Endodermal cell (in vitro differentiated cells): ENCODE measurements around the gene CITED2. TPM values are rescaled to one million over a fixed set of nuclear protein-coding genes. Genes with fewer than 3 reads are reported as not detected.

ENCODE experiments used
- DNase-seq: peaks from one replicate; pipeline ENCODE4 v3.0.0-alpha.2; 2017
- H3K27ac ChIP-seq: 2 replicates; pipeline ENCODE4 v1.5.1; 2013; ENCODE audit warnings: mild to moderate bottlenecking, low read depth, low read length, moderate library complexity
- H3K27me3 ChIP-seq: 2 replicates; pipeline ENCODE4 v1.6.1; 2013; ENCODE audit warnings: mild to moderate bottlenecking, low read length, moderate library complexity; ENCODE audit not compliant: insufficient read depth, control insufficient read depth, poor library complexity, severe bottlenecking
- H3K36me3 ChIP-seq: 2 replicates; pipeline ENCODE4 v1.7.0; 2013; ENCODE audit warnings: mild to moderate bottlenecking, low read length, moderate library complexity; ENCODE audit not compliant: control insufficient read depth, insufficient read depth
- H3K4me1 ChIP-seq: one replicate; pipeline ENCODE4 v1.7.0; 2013; ENCODE audit warnings: low read length; ENCODE audit not compliant: control insufficient read depth, insufficient read depth
- H3K4me3 ChIP-seq: 2 replicates; pipeline ENCODE4 v1.5.1; 2013; ENCODE audit warnings: mild to moderate bottlenecking, low read length, moderate library complexity
- H3K9ac ChIP-seq: 2 replicates; pipeline ENCODE4 v1.6.1; 2013; ENCODE audit warnings: mild to moderate bottlenecking, low read length, moderate library complexity; ENCODE audit not compliant: poor library complexity, severe bottlenecking; ENCODE audit errors: extremely low read depth
- H3K9me3 ChIP-seq: 2 replicates; pipeline ENCODE4 v1.6.1; 2013; ENCODE audit warnings: mild to moderate bottlenecking, low read length, moderate library complexity; ENCODE audit not compliant: control insufficient read depth
- H3K27ac Mint-ChIP-seq: 2 replicates; pipeline ENCODE4 v1.8.0; 2020; ENCODE audit warnings: mixed read lengths
- H3K27me3 Mint-ChIP-seq: 2 replicates; pipeline ENCODE4 v1.8.0; 2021; ENCODE audit warnings: mild to moderate bottlenecking, mixed read lengths; ENCODE audit not compliant: insufficient read depth
- H3K36me3 Mint-ChIP-seq: 2 replicates; pipeline ENCODE4 v1.8.0; 2020; ENCODE audit warnings: low read depth, mixed read lengths
- H3K4me1 Mint-ChIP-seq: 2 replicates; pipeline ENCODE4 v1.8.0; 2020; ENCODE audit warnings: mixed read lengths
- H3K4me3 Mint-ChIP-seq: 2 replicates; pipeline ENCODE4 v1.8.0; 2020; ENCODE audit warnings: mild to moderate bottlenecking, moderate library complexity, mixed read lengths
- H3K9me3 Mint-ChIP-seq: 2 replicates; pipeline ENCODE4 v1.8.0; 2020; ENCODE audit warnings: mild to moderate bottlenecking, mixed read lengths
- CTCF ChIP-seq: fragments of 200-600 bp; sonication (generic); conservative IDR thresholded peaks from 2 replicates; pipeline ENCODE4 v1.5.0; 2021; ENCODE audit warnings: antibody characterized with exemption, mild to moderate bottlenecking
- WGBS, 2 experiments: methylation state at CpG; one replicate each; pipeline versions ENCODE4 v1.1.5 to v1.1.7; 2013; ENCODE audit warnings: missing lambda C conversion rate in 2 of 2, mixed read lengths in 1 of 2; ENCODE audit not compliant: insufficient coverage in 1 of 2, insufficient read length in 1 of 2; 5-methylcytosine and 5-hydroxymethylcytosine counted together
- total RNA-seq, 2 donors: library from RNA; stranded (reverse); fragmentation: NEBNext Ultra II Directional in 1 of 2; extraction: Animal tissue kit (Norgen Biotek cat#: 25700) in 1 of 2; gene quantifications; 2 replicates in 1 of 2; 3 replicates in 1 of 2; pipeline ENCODE4 v1.2.1, GENCODE V29; 2021

Gene CITED2
- total RNA-seq, 2 donors from 2014 or later, result 80.2 to 118 TPM

- Mint-ChIP-seq H3K36me3 (no peaks in the 10 kb centered on the region), H3K27ac (no peak overlapping the region), H3K9me3 (no peaks in the 10 kb centered on the region), H3K4me3 (no peak overlapping the region), H3K4me1 (peaks cover 18% of the 10 kb centered on the region), H3K27me3 (peaks cover 41% of the 10 kb centered on the region)
- no peak for DNase-seq
- Histone ChIP-seq H3K27me3 (no peaks in the 10 kb centered on the region), H3K27ac (no peak overlapping the region), H3K9ac (no peak overlapping the region), H3K4me3 (no peak overlapping the region), H3K4me1 (peaks cover 5% of the 10 kb centered on the region), H3K9me3 (no peaks in the 10 kb centered on the region), H3K36me3 (no peaks in the 10 kb centered on the region)
- 80 to 94% methylated on average over 1 to 2 of the region's 2 CpGs for WGBS, 2 experiments
- no peak for TF ChIP-seq CTCF
Observed at GRCh38 chr6:139390447-139390846, 16.0 kb upstream of the CITED2 start.

- no peak overlapping the region for H3K4me3 ChIP-seq
- no peak for DNase-seq
- no peaks in the 10 kb centered on the region for H3K9me3 ChIP-seq
- no peak overlapping the region for H3K9ac ChIP-seq
- Mint-ChIP-seq H3K36me3 (no peaks in the 10 kb centered on the region), H3K27ac (no peak overlapping the region), H3K27me3 (peaks cover 24% of the 10 kb centered on the region), H3K4me3 (no peak overlapping the region), H3K9me3 (no peaks in the 10 kb centered on the region), H3K4me1 (peaks cover 16% of the 10 kb centered on the region)
- H3K27ac ChIP-seq, result no peak overlapping the region
- H3K4me1 ChIP-seq, result peaks cover 5% of the 10 kb centered on the region
- no peaks in the 10 kb centered on the region for H3K27me3 ChIP-seq
- 83 to 85% methylated on average over 1 to 2 of the region's 2 CpGs for WGBS, 2 experiments
- no peak for TF ChIP-seq CTCF
- H3K36me3 ChIP-seq, result no peaks in the 10 kb centered on the region
Observed at GRCh38 chr6:139388384-139388783, 13.9 kb upstream of the CITED2 start.

- DNase-seq, result no peak
- Histone ChIP-seq H3K4me3 (no peak overlapping the region), H3K9me3 (no peaks in the 10 kb centered on the region), H3K36me3 (no peaks in the 10 kb centered on the region), H3K4me1 (peaks cover 5% of the 10 kb centered on the region), H3K27ac (no peak overlapping the region), H3K27me3 (no peaks in the 10 kb centered on the region), H3K9ac (no peak overlapping the region)
- no peaks in the 10 kb centered on the region for H3K36me3 Mint-ChIP-seq
- peaks cover 7% of the 10 kb centered on the region for H3K27me3 Mint-ChIP-seq
- H3K4me1 Mint-ChIP-seq, result peaks cover 14% of the 10 kb centered on the region
- H3K9me3 Mint-ChIP-seq, result no peaks in the 10 kb centered on the region
- no peak for TF ChIP-seq CTCF
- no peak overlapping the region for H3K27ac Mint-ChIP-seq
- no peak overlapping the region for H3K4me3 Mint-ChIP-seq
- 77 to 100% methylated on average over 3 of the region's 3 CpGs for WGBS, 2 experiments
Observed at GRCh38 chr6:139386404-139386803, 12.0 kb upstream of the CITED2 start.
